CD4-positive, alpha-beta T cell treated with Interleukin-15 for 1 hour (primary cell): ENCODE data around the gene LTB4R2.
A peak's percentile ranks its signal among the peaks of the same experiment; 100 is the strongest.

Experiments
- DNase-seq: peaks from one replicate; pipeline ENCODE4 v3.0.0-alpha.2; 2020

LTB4R2 gene

GRCh38 chr14:24299255-24300191, 10.4 kb upstream of the LTB4R2 start, which contains the start of the genes DHRS1 and NOP9:
Gene DHRS1, minus strand, starts transcription at chr14:24299780. Its CDS starts 674 bp downstream, at chr14:24299106.
Gene NOP9, plus strand, starts transcription at chr14:24299850. Its CDS starts 105 bp downstream, at chr14:24299955.
- DNase-seq, result peak; percentile 87

GRCh38 chr14:24300326-24300980, 9.5 kb upstream of the LTB4R2 start:
- no peak for DNase-seq

GRCh38 chr14:24304019-24304387, 5.9 kb upstream of the LTB4R2 start:
- DNase-seq, result no peak

- no peak for DNase-seq
Observed at GRCh38 chr14:24307156-24307574, 2.8 kb upstream of the LTB4R2 start.

GRCh38 chr14:24307575-24308341, 2.2 kb upstream of the LTB4R2 start, which contains the start of gene CIDEB:
Gene CIDEB, minus strand, starts transcription at chr14:24307977. Its CDS starts 119 bp downstream, at chr14:24307858.
- peak; percentile 63 for DNase-seq

- no peak for DNase-seq
Observed at GRCh38 chr14:24308342-24309124, 1.4 kb upstream of the LTB4R2 start.

- DNase-seq, result no peak
Observed at GRCh38 chr14:24310265-24310645, 315 bp downstream of the LTB4R2 start.

GRCh38 chr14:24310646-24311604, 985 bp downstream of the LTB4R2 start, which contains the start of gene LTB4R:
Gene LTB4R, plus strand, starts transcription at chr14:24311502. Its CDS starts 4,150 bp downstream, at chr14:24315652.
- DNase-seq, result peak; percentile 77

GRCh38 chr14:24311837-24312615, 2.1 kb downstream of the LTB4R2 start:
- no peak for DNase-seq

- DNase-seq, result peak; percentile 53
Observed at GRCh38 chr14:24312736-24313507, 3.0 kb downstream of the LTB4R2 start.

- no peak for DNase-seq
Observed at GRCh38 chr14:24313913-24314312, 4.0 kb downstream of the LTB4R2 start.

- no peak for DNase-seq
Observed at GRCh38 chr14:24314377-24315193, 4.6 kb downstream of the LTB4R2 start.

GRCh38 chr14:24315243-24315806, 5.4 kb downstream of the LTB4R2 start:
- DNase-seq, result no peak

- no peak for DNase-seq
Observed at GRCh38 chr14:24315807-24316596, 6.1 kb downstream of the LTB4R2 start.

- no peak for DNase-seq
Observed at GRCh38 chr14:24316597-24316950, 6.6 kb downstream of the LTB4R2 start.

GRCh38 chr14:24317141-24317928, 7.4 kb downstream of the LTB4R2 start:
- DNase-seq, result no peak
